Suprapubic skin (tissue), 4 donors: ENCODE data around the gene SUSD4. TPM values are rescaled to one million over a fixed set of nuclear protein-coding genes. Genes with fewer than 3 reads are reported as not detected.
"Not testable (repeated sequence)": the region's sequence is repeated elsewhere in the genome, so short reads cannot be mapped to it uniquely, and the experiment has no call there.

Experiments
- DNase-seq, 2 donors: peaks; one replicate each; pipeline ENCODE4 v3.0.0-alpha.2; 2019; ENCODE audit warnings: low spot score in 2 of 2
- H3K27ac ChIP-seq: fragments of 200-600 bp; sonication (generic); one replicate; pipeline ENCODE4 v1.5.1; 2019
- H3K27me3 ChIP-seq: fragments of 200-600 bp; sonication (generic); one replicate; pipeline ENCODE4 v1.5.1; 2019
- H3K36me3 ChIP-seq: fragments of 200-600 bp; sonication (generic); one replicate; pipeline ENCODE4 v1.5.1; 2019
- H3K4me1 ChIP-seq: fragments of 200-600 bp; sonication (generic); one replicate; pipeline ENCODE4 v1.5.1; 2019
- H3K4me3 ChIP-seq: fragments of 200-600 bp; sonication (generic); one replicate; pipeline ENCODE4 v1.5.1; 2019; ENCODE audit warnings: mild to moderate bottlenecking
- H3K9me3 ChIP-seq: fragments of 200-600 bp; sonication (generic); one replicate; pipeline ENCODE4 v1.5.1; 2019
- EP300 ChIP-seq: sonication (generic); formaldehyde crosslinking; IDR thresholded peaks from one replicate; pipeline ENCODE4 v1.6.1; 2017; ENCODE audit warnings: antibody characterized with exemption
- POLR2A ChIP-seq, 2 donors: fragments of 450-650 bp; IDR thresholded peaks; one replicate each; pipeline ENCODE4 v1.6.1; 2017; ENCODE audit warnings: antibody characterized with exemption in 2 of 2, mild to moderate bottlenecking in 2 of 2, moderate library complexity in 2 of 2
- POLR2AphosphoS5 ChIP-seq, 3 donors: sonication (generic); formaldehyde crosslinking; IDR thresholded peaks; one replicate each; pipeline ENCODE4 v1.6.1; 2017; ENCODE audit warnings: antibody characterized with exemption in 3 of 3
- WGBS: methylation state at CpG from one replicate; pipeline ENCODE4 v1.1.5; 2018; 5-methylcytosine and 5-hydroxymethylcytosine counted together
- total RNA-seq, 4 donors: library from RNA; depleted of rRNA; stranded (reverse); fragments of >200 nt; gene quantifications; one replicate each; pipeline ENCODE4 v1.1.0, GENCODE V29; 2016
- TF ChIP-seq, protein P1 (sequence below), 2 donors: fragments of 200-600 bp in 1 of 2; fragments of 450-650 bp in 1 of 2; sonication (generic) in 1 of 2; IDR thresholded peaks; one replicate each; pipeline ENCODE4 v1.5.1; 2016 to 2019; ENCODE audit warnings: antibody characterized with exemption in 2 of 2, mild to moderate bottlenecking in 1 of 2, moderate library complexity in 1 of 2

The SUSD4 gene
- total RNA-seq, 4 donors from 2014 or later, result 3.3 to 11.3 (median 6.7) TPM

DNA sequence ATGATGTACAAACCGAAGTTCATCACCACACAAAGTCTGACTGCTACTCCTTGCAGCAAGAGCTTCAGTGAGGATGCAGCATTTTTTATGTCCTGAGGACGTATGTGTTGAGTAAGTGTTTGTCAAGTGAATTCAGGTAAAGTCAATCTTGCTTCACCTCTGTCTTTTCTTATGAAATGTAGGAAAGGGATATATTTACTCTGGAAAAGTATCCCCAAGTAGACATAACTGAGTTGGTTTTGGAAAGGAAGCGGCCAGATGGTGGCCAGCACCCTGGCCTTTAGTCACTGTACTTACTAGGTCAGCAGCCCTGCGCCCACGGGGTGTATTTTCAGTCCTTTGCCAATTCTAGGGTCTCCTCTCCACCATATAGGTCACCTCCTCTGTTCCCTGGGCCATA lies 75.2 kb downstream of the SUSD4 start:
- H3K9me3 ChIP-seq, result no peaks in the 10 kb centered on the region
- no peak for TF ChIP-seq POLR2AphosphoS5 (IDR thresholded peaks at IDR 0.05)
- TF ChIP-seq POLR2A (IDR thresholded peaks at IDR 0.05), result no peak
- no peak for TF ChIP-seq EP300
- DNase-seq, result no peak
- no peaks in the 10 kb centered on the region for H3K27me3 ChIP-seq
- H3K27ac ChIP-seq, result no peak overlapping the region
- WGBS, result 95% methylated on average over 5 of the region's 5 CpGs
- H3K4me3 ChIP-seq, result no peak overlapping the region
- no peaks in the 10 kb centered on the region for H3K36me3 ChIP-seq
- no peaks in the 10 kb centered on the region for H3K4me1 ChIP-seq

DNA sequence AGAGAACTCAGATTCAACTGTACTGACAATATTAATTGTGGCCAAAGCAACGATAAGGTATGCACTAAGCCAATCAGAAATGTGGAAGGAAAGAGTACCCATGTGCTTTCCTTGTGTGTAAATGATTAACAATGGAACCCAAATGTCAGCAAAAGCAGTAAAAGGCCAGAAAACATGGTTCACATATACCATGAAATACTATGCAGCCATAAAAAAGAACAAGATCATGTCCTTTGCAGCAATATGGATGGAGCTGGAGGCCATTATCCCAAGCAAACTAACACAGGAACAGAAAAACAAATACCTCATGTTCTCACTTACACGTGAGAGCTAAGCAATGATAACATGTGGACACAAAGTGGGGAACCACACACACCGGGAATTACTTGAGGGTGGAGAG lies 78.5 kb downstream of the SUSD4 start:
- Histone ChIP-seq H3K4me3 (no peak overlapping the region), H3K9me3 (no peaks in the 10 kb centered on the region), H3K36me3 (no peaks in the 10 kb centered on the region), H3K27ac (no peak overlapping the region), H3K27me3 (no peaks in the 10 kb centered on the region), H3K4me1 (no peaks in the 10 kb centered on the region)
- DNase-seq, result no peak
- WGBS, result 93% methylated on average over 3 of the region's 3 CpGs
- TF ChIP-seq EP300 (no peak), POLR2A (IDR thresholded peaks at IDR 0.05) (no peak), POLR2AphosphoS5 (IDR thresholded peaks at IDR 0.05) (no peak)
- TF ChIP-seq, protein P1, sequence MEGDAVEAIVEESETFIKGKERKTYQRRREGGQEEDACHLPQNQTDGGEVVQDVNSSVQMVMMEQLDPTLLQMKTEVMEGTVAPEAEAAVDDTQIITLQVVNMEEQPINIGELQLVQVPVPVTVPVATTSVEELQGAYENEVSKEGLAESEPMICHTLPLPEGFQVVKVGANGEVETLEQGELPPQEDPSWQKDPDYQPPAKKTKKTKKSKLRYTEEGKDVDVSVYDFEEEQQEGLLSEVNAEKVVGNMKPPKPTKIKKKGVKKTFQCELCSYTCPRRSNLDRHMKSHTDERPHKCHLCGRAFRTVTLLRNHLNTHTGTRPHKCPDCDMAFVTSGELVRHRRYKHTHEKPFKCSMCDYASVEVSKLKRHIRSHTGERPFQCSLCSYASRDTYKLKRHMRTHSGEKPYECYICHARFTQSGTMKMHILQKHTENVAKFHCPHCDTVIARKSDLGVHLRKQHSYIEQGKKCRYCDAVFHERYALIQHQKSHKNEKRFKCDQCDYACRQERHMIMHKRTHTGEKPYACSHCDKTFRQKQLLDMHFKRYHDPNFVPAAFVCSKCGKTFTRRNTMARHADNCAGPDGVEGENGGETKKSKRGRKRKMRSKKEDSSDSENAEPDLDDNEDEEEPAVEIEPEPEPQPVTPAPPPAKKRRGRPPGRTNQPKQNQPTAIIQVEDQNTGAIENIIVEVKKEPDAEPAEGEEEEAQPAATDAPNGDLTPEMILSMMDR (IDR thresholded peaks at IDR 0.05), result no peak

DNA sequence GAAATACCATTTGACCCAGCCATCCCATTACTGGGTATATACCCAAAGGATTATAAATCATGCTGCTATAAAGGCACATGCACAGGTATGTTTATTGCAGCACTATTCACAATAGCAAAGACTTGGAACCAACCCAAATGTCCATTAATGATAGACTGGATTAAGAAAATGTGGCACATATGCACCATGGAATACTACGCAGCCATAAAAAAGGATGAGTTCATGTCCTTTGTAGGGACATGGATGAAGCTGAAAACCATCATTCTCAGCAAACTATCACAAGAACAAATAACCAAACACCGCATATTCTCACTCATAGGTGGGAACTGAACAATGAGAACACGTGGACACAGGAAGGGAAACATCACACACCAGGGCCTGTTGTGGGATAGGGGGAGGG lies 80.3 kb downstream of the SUSD4 start:
- H3K9me3 ChIP-seq, H3K27me3 ChIP-seq, H3K36me3 ChIP-seq, H3K4me3 ChIP-seq, DNase-seq, H3K4me1 ChIP-seq, H3K27ac ChIP-seq: not testable (repeated sequence)
- WGBS, result 96% methylated on average over 3 of the region's 3 CpGs

DNA sequence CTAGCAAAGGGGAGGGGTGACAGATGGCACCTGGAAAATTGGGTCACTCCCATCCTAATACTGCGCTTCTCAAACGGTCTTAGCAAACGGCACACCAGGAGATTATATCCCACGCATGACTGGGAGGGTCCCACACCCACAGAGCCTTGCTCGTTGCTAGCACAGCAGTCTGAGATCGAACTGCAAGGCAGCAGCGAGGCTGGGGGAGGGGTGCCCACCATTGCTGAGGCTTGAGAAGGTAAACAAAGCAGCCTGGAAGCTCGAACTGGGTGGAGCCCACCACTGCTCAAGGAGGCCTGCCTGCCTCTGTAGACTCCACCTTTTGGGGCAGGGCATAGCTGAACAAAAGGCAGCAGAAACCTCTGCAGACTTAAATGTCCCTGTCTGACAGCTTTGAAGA lies 85.7 kb downstream of the SUSD4 start:
- WGBS, result 78% methylated on average over 4 of the region's 8 CpGs

DNA sequence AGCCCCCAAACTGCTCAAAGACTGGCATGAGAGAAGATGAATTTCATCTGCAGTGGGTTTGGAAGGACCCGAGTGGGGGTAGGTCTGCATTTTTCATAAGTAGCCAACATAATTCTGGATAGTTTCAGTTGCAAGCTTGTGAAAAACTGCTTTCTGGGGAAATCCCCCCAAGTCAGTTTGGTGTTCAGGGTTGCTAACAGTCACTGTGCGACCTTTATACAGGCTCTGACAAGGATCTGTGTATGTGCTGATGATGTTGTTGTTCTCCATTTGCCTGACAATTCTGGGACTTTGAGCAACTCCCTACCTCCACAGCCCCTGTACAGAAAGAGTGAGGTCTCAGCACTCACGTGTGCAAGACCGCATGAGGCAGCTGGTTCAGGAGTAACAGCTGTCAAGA lies 87.9 kb downstream of the SUSD4 start:
- H3K4me3 ChIP-seq, result no peak overlapping the region
- H3K9me3 ChIP-seq, result no peaks in the 10 kb centered on the region
- TF ChIP-seq, protein P1 (IDR thresholded peaks at IDR 0.05), result no peak
- TF ChIP-seq POLR2AphosphoS5 (IDR thresholded peaks at IDR 0.05), result no peak
- no peak for TF ChIP-seq EP300
- TF ChIP-seq POLR2A (IDR thresholded peaks at IDR 0.05), result no peak
- no peaks in the 10 kb centered on the region for H3K27me3 ChIP-seq
- no peaks in the 10 kb centered on the region for H3K36me3 ChIP-seq
- no peak for DNase-seq
- no peaks in the 10 kb centered on the region for H3K4me1 ChIP-seq
- 86% methylated on average over 4 of the region's 4 CpGs for WGBS
- H3K27ac ChIP-seq, result no peak overlapping the region

More for the DNA sequence above, 85.7 kb downstream of the SUSD4 start:
- not testable (repeated sequence) for H3K4me1 ChIP-seq, H3K9me3 ChIP-seq, H3K27ac ChIP-seq, H3K4me3 ChIP-seq, DNase-seq, H3K36me3 ChIP-seq, H3K27me3 ChIP-seq

DNA sequence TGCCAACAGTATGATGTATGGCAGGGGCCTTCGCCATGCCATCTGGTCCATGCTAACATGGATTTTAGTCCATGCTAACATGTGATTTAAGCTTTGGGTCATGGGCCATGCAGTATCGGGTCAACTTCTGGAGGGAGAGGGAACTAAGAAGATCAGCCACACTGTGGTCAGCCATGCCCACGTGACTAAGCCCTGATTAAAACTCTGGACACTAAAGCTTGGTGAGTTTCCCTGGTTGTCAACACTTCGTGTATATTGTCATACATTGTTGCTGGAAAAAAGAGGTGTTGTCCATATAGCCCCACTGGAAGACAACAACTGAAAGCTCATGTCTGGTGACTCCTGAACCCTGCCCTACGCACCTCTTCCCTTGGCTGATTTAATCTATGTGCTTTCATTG lies 90.5 kb downstream of the SUSD4 start:
- no peak for DNase-seq
- no peaks in the 10 kb centered on the region for H3K4me1 ChIP-seq
- TF ChIP-seq, protein P1 (IDR thresholded peaks at IDR 0.05), result no peak
- TF ChIP-seq POLR2AphosphoS5 (IDR thresholded peaks at IDR 0.05) (no peak), EP300 (no peak), POLR2A (IDR thresholded peaks at IDR 0.05) (no peak)
- H3K27me3 ChIP-seq, result no peaks in the 10 kb centered on the region
- H3K36me3 ChIP-seq, result no peaks in the 10 kb centered on the region
- no peaks in the 10 kb centered on the region for H3K9me3 ChIP-seq
- no peak overlapping the region for H3K4me3 ChIP-seq
- WGBS, result 54% methylated on average over 3 of the region's 5 CpGs
- no peak overlapping the region for H3K27ac ChIP-seq

DNA sequence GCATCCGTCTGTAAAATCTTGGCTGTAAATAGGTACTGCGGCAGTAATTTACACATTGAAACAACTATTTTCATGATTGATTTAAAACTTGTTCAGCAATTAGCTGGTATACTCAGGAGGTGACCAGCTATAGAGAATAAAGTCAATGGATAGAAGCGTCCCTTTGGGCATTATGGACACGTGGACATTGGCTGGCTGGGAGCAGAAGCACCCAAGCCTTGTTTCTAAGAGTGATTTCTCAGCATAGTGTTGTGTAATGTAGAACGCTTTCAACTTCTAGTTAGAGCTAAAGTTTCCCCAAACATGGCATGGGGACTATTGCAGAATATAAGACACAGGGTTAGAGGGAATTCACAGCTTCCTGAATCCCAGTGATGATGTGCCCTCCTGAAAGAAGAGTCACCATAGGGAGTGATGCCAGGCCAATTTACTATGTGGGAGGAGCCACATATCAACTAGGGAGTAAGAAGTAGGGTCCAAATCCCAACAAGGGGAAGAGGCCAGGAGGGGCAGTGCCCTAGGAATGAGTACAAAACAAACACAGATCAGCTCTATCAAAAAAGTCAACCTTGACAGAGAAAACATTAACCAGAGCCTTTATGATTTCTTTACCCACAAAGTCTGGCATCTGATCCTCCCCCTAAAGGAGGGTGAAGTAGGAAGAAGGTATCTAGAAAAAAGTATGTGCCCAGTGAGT lies 92.7 kb downstream of the SUSD4 start:
- H3K4me1 ChIP-seq, result no peaks in the 10 kb centered on the region
- no peak overlapping the region for H3K27ac ChIP-seq
- H3K9me3 ChIP-seq, result no peaks in the 10 kb centered on the region
- no peak for DNase-seq
- TF ChIP-seq POLR2AphosphoS5 (IDR thresholded peaks at IDR 0.05) (no peak), EP300 (no peak), POLR2A (IDR thresholded peaks at IDR 0.05) (no peak)
- TF ChIP-seq, protein P1 (IDR thresholded peaks at IDR 0.05), result no peak
- no peaks in the 10 kb centered on the region for H3K36me3 ChIP-seq
- H3K27me3 ChIP-seq, result no peaks in the 10 kb centered on the region
- WGBS, result 90% methylated on average over 5 of the region's 5 CpGs
- no peak overlapping the region for H3K4me3 ChIP-seq
